OCI-LY3 (cell line): ENCODE data around the gene KCTD3.

Experiments
- H2AFZ ChIP-seq: fragments of 200-600, 300-600 bp; shearing (Covaris generic); 2 replicates; pipeline ENCODE4 v1.6.0; 2014; ENCODE audit warnings: antibody characterized with exemption, low read depth, low read length
- H3K27ac ChIP-seq: fragments of 200-600, 300-600 bp; sonication (generic); 2 replicates; pipeline ENCODE4 v1.5.1; 2014; ENCODE audit warnings: mild to moderate bottlenecking, low read length, moderate library complexity, mixed read lengths
- H3K27me3 ChIP-seq: fragments of 200-600, 300-600 bp; sonication (generic); 2 replicates; pipeline ENCODE4 v1.6.1; 2014; ENCODE audit warnings: low read depth, low read length, mixed read lengths
- H3K36me3 ChIP-seq: fragments of 200-600, 300-600 bp; sonication (generic); replicated peaks from 2 replicates; pipeline ENCODE3; 2014; ENCODE audit warnings: low read depth, low read length, mixed read lengths
- H3K4me1 ChIP-seq: fragments of 300-600, 200-600 bp; sonication (generic); 2 replicates; pipeline ENCODE4 v1.6.1; 2014; ENCODE audit warnings: low read length, mixed read lengths
- H3K4me2 ChIP-seq: fragments of 200-600, 300-600 bp; sonication (generic); 2 replicates; pipeline ENCODE4 v1.6.1; 2014; ENCODE audit warnings: low read length, mixed read lengths
- H3K4me3 ChIP-seq: fragments of 300-600, 200-600 bp; sonication (generic); 2 replicates; pipeline ENCODE4 v1.5.1; 2014; ENCODE audit warnings: antibody characterized with exemption, mild to moderate bottlenecking, low read length, moderate library complexity
- H3K79me2 ChIP-seq: fragments of 300-600, 200-600 bp; shearing (Covaris generic); 2 replicates; pipeline ENCODE4 v1.6.1; 2014; ENCODE audit warnings: mild to moderate bottlenecking, low read length, mixed read lengths
- H3K9ac ChIP-seq: fragments of 300-600, 200-600 bp; shearing (Covaris generic); 2 replicates; pipeline ENCODE4 v1.6.0; 2014; ENCODE audit warnings: mild to moderate bottlenecking, low read length, moderate library complexity
- H3K9me3 ChIP-seq: fragments of 200-600, 300-600 bp; shearing (Covaris generic); 2 replicates; pipeline ENCODE4 v1.6.1; 2014; ENCODE audit warnings: low read length, mixed read lengths; ENCODE audit not compliant: insufficient read depth
- H4K20me1 ChIP-seq: fragments of 200-600, 300-600 bp; sonication (generic); 2 replicates; pipeline ENCODE4 v1.6.1; 2016; ENCODE audit warnings: low read length, mixed read lengths; ENCODE audit not compliant: insufficient read depth
- CTCF ChIP-seq: fragments of 200-600, 300-600 bp; sonication (generic); IDR thresholded peaks from 2 replicates; pipeline ENCODE4 v1.5.1; 2014; ENCODE audit warnings: antibody characterized with exemption, low read length, low read depth
- EZH2phosphoT487 ChIP-seq: fragments of 200-600 bp; shearing (Covaris generic); IDR thresholded peaks from 2 replicates; pipeline ENCODE4 v1.6.1; 2018; ENCODE audit warnings: antibody characterized with exemption, mixed run types, low read depth

Gene KCTD3

DNA sequence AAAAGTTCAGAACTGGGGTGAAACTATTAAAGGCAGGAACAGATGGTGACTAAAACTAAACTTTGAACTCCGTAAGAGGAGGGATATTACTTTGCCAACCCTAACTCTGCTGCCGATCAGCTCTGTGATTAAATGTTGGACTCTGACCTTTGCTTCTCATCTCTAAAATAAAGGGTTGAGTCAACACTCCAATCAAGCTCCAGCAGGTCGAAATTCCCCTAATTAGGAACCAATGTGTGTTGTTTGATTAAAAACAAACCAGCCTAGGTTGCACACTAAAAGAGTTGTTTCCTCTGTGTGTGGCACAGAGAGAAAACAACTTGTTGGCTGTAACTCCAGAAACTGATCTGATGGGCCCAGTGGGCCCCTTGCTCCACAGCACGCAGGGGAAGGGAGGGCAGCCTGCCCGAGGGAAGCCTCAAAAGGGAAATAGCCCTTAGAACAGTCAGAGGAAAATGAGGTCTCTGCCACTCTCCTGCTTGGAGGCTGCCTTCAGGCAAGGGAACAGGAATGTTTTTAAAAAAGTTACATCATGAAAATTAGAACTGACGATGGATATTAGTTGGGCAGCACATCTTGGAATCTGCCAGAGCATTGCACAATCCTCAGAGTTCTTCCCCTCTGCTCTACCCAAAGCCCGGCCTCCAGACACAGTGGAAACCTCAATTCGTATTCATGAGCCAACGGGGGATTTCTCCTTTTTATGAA lies 69.3 kb downstream of the KCTD3 start:
- Histone ChIP-seq H3K9ac (no peak overlapping the region), H3K4me2 (no peak overlapping the region), H3K79me2 (no peaks in the 10 kb centered on the region), H3K27ac (no peak overlapping the region), H3K27me3 (no peaks in the 10 kb centered on the region), H3K4me1 (no peaks in the 10 kb centered on the region), H3K9me3 (no peaks in the 10 kb centered on the region), H4K20me1 (no peaks in the 10 kb centered on the region), H2AFZ (0 out of 2 replicates have a peak overlapping the region, but pooled peaks have one; percentile 13), H3K4me3 (no peak overlapping the region), H3K36me3 (no peaks in the 10 kb centered on the region)
- TF ChIP-seq EZH2phosphoT487: no peak
- no peak for TF ChIP-seq CTCF

GRCh38 chr1:215637041-215637573 lies 70.0 kb downstream of the KCTD3 start:
- no peak for TF ChIP-seq CTCF
- no peak for TF ChIP-seq EZH2phosphoT487
- H3K36me3 ChIP-seq: no peaks in the 10 kb centered on the region
- no peaks in the 10 kb centered on the region for H3K4me1 ChIP-seq
- H4K20me1 ChIP-seq: no peaks in the 10 kb centered on the region
- no peak overlapping the region for H3K4me2 ChIP-seq
- H3K9me3 ChIP-seq: no peaks in the 10 kb centered on the region
- H2AFZ ChIP-seq: no peak overlapping the region
- no peaks in the 10 kb centered on the region for H3K27me3 ChIP-seq
- H3K79me2 ChIP-seq: no peaks in the 10 kb centered on the region
- H3K4me3 ChIP-seq: no peak overlapping the region
- no peak overlapping the region for H3K27ac ChIP-seq
- H3K9ac ChIP-seq: no peak overlapping the region

GRCh38 chr1:215640429-215641148 lies 73.5 kb downstream of the KCTD3 start:
- Histone ChIP-seq H4K20me1 (no peaks in the 10 kb centered on the region), H3K79me2 (no peaks in the 10 kb centered on the region), H2AFZ (no peak overlapping the region), H3K9me3 (no peaks in the 10 kb centered on the region), H3K4me3 (no peak overlapping the region), H3K9ac (no peak overlapping the region), H3K27me3 (no peaks in the 10 kb centered on the region), H3K27ac (no peak overlapping the region), H3K36me3 (no peaks in the 10 kb centered on the region), H3K4me2 (no peak overlapping the region), H3K4me1 (no peaks in the 10 kb centered on the region)
- TF ChIP-seq CTCF (no peak), EZH2phosphoT487 (no peak)

- H4K20me1 ChIP-seq: no peaks in the 10 kb centered on the region
- no peak overlapping the region for H3K9ac ChIP-seq
- TF ChIP-seq EZH2phosphoT487 (no peak), CTCF (no peak)
- no peak overlapping the region for H3K4me2 ChIP-seq
- no peak overlapping the region for H3K4me3 ChIP-seq
- H3K79me2 ChIP-seq: no peaks in the 10 kb centered on the region
- no peaks in the 10 kb centered on the region for H3K9me3 ChIP-seq
- H3K4me1 ChIP-seq: no peaks in the 10 kb centered on the region
- no peaks in the 10 kb centered on the region for H3K36me3 ChIP-seq
- no peaks in the 10 kb centered on the region for H3K27me3 ChIP-seq
- H2AFZ ChIP-seq: no peak overlapping the region
- no peak overlapping the region for H3K27ac ChIP-seq
These were observed 76.7 kb downstream of the KCTD3 start for GRCh38 chr1:215643592-215644321.
